ENCODE measurements around the gene CSN3.
"Not testable (repeated sequence)": the region's sequence is repeated elsewhere in the genome, so short reads cannot be mapped to it uniquely, and the experiment has no call there.

Gene CSN3

DNA sequence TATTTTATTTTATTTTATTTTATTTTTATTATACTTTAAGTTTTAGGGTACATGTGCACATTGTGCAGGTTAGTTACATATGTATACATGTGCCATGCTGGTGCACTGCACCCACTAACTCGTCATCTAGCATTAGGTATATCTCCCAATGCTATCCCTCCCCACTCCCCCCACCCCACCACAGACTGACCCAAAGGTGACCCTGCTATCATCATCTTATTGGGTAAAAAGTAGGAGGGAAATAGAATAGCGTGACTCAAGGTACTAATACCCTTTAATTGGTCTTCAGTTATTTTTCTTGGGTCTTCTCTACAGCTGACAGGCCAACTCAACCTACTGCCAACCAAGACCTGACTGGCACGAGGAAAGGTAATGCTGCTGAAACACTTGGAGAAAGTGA is at the start of gene CSN3:
Gene CSN3 (plus strand): TSS at position 301 of the 400 bp plus-strand sequence. CDS start 2,223 bp downstream, outside the sequence.
- not testable (repeated sequence) for DNase-seq (ENCODE audit: low spot score)

DNA sequence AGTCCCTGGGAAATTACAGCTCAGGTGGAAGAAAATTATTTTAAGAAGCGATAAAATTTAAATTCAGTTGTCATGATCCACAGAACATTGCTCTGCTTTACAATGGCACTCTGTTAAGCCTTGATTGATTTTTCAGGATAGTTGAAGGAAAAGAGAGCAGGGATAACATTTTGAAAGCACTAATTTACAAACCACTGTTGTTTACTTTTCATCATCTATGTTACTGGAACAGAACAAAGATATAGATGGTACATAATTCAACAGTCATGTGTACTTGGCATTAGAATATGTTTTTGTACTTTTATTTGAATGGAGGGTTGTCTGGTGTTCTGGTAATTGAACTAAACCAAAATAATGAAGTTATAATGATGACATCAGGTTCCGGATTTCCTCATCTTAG is 49.5 kb upstream of the CSN3 start:
- no peak for DNase-seq (ENCODE audit: low spot score)

- DNase-seq (ENCODE audit: low spot score), result no peak
Measured at GRCh38 chr4:70195425-70195824, 47.0 kb upstream of the CSN3 start, which contains the start of gene ODAM. TSS of gene ODAM (plus strand) at chr4:70195725. CDS start at chr4:70196544, 819 bp downstream.

DNA sequence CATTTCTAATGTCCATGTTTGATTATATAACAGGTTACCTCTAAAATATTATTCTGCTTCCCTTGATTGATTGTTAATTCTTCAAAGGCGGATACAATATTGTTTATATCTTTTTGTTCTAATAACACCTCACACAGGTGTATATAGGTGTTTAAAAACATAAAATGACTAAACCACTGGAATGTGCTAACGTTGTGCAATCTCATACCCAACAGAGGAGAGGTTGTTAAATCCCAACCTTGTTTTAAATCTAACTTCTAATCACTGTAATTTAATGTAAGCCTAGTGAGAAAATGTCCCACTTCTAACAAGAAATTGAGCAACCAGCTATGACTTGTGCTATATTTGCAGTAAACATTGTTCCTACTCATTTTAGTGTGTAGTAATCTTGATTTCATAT is 45.5 kb upstream of the CSN3 start:
- DNase-seq (ENCODE audit: low spot score), result no peak

- no peak for DNase-seq (ENCODE audit: low spot score)
Measured at GRCh38 chr4:70197842-70198241, 44.6 kb upstream of the CSN3 start.

DNA sequence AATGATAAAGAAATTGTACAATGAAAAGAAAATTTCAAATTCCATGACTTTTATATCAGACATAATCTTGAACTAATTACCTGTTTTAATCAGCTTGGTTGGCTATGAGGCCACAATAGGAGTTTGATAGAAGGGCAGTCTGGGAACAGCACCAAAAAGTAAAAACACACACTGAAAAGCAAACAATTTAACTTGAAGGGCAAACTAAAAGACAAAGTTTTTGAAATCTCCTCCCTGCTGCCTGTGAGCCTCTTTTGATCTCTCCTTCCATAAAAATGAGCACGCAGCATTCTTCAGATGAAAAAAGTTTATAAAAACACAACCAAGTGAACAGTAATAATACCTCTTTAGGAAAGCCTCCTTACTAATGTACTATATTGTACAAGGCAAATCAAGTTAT is 38.8 kb upstream of the CSN3 start:
- no peak for DNase-seq (ENCODE audit: low spot score)

- not testable (repeated sequence) for DNase-seq (ENCODE audit: low spot score)
Measured at GRCh38 chr4:70212752-70213151, 29.6 kb upstream of the CSN3 start.

DNA sequence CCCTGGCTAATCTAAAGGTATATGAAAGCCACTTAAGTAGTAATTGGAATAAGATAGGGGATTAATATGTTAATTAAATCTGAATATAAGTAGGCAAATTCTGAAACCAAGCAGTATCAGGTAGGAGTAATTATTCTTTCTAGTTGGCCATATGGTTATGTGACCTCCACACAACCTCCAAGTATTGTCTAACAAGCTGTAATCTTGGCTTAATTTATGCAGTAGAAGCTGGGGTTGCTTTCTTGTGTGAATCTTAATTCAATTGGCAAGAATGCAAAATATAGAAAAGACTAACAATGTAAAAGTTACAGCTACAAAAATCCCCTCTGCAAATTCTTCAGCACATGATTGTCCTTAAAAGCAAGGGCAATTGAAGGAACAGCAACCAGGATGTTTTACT is 26.3 kb upstream of the CSN3 start:
- not testable (repeated sequence) for DNase-seq (ENCODE audit: low spot score)

DNA sequence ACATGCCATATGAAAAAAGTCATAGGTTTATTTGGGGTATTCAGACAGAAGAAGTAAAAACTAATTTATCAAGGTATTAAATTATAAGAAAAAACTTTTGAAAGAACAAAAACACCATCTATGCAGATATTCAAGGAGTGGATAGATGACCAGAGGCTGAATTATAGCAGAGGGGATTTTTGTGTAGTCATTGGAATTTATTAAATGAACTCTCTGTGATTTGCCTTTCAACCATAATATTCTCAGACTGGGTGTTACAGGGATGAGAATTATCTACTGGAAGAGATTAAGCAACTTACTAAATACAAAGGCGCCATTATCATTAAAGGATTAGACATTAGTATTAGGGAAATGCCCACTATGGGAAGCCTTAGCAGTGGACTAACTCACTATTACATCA is 25.8 kb upstream of the CSN3 start:
- not testable (repeated sequence) for DNase-seq (ENCODE audit: low spot score)

- DNase-seq (ENCODE audit: low spot score), result not testable (repeated sequence)
Measured at GRCh38 chr4:70221389-70221788, 21.0 kb upstream of the CSN3 start.

DNA sequence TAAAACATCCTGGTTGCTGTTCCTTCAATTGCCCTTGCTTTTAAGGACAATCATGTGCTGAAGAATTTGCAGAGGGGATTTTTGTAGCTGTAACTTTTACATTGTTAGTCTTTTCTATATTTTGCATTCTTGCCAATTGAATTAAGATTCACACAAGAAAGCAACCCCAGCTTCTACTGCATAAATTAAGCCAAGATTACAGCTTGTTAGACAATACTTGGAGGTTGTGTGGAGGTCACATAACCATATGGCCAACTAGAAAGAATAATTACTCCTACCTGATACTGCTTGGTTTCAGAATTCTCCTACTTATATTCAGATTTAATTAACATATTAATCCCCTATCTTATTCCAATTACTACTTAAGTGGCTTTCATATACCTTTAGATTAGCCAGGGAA is 20.6 kb upstream of the CSN3 start:
- DNase-seq (ENCODE audit: low spot score), result not testable (repeated sequence)

DNA sequence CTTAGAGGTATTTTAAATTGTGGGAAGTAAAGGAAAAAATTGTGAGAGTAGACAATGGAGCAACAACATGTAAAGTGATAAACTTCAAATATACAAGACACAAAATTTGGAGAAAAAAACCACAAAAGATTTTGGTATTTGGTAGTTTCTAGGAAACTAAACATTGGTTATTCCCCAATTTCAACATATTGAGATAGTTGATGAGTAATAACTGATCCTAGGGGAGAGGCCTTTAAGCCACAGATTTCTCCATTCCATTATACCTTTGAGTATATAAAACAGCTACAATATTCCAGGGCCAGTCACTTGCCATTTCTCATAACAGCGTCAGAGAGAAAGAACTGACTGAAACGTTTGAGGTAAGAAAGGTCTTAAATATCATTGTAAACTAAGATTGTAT is 16.6 kb upstream of the CSN3 start, which contains the start of gene FDCSP:
Gene FDCSP (plus strand): TSS at position 301 of the 400 bp plus-strand sequence. CDS start 5,071 bp downstream, outside the sequence.
- DNase-seq (ENCODE audit: low spot score), result no peak

DNA sequence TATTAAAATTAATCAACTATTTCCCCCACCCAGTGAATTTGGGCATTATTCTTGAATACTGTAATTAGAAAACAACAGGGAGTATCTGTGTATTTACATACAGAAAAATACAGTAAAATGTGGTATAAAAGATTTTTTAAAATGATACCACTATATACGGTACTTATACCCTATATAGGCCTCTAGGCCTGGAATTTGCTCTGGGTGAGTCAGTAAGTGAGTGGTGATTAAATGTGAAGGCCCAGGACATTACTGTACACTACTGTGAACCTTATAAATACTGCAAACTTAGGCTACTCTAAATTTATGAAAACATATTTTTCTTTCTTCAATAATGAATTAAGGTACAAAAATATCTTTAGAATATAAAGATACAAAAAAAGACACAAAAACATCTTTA is 6.3 kb upstream of the CSN3 start:
- no peak for DNase-seq (ENCODE audit: low spot score)

DNA sequence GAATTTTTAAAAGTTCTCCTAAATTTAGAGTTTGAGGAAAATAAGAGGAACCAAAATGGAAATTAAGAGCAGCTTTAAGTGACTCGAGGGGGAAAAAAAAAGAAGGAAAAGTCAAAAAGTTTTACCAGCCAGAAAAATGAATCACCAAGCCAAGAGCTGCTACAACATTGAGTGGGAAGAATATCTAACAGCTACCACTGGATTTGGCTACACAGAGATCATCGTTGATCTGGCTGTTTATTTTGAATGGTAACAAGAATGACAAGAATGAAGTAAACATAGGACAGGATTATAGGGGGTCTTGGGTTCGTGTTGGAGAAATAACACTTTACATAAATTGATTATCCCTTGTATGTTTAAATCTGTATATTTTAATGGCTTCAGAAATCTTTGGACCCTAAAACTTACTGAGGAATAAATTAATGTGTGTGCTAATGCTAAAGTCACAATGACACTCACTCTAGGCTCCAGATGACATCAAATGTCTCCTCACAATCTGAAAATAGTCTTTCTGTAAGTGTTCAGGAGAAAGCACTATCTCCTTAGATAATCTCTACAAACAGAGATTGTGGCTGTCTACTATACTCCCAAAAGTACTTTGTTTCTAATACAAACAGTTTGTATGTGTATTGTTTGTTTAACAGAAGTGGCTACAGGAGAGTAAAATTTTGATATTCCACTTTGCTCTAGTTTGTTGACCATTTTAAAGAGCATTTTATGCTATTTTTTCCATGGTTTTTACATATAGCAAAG is 3.1 kb upstream of the CSN3 start:
- no peak for DNase-seq (ENCODE audit: low spot score)

DNA sequence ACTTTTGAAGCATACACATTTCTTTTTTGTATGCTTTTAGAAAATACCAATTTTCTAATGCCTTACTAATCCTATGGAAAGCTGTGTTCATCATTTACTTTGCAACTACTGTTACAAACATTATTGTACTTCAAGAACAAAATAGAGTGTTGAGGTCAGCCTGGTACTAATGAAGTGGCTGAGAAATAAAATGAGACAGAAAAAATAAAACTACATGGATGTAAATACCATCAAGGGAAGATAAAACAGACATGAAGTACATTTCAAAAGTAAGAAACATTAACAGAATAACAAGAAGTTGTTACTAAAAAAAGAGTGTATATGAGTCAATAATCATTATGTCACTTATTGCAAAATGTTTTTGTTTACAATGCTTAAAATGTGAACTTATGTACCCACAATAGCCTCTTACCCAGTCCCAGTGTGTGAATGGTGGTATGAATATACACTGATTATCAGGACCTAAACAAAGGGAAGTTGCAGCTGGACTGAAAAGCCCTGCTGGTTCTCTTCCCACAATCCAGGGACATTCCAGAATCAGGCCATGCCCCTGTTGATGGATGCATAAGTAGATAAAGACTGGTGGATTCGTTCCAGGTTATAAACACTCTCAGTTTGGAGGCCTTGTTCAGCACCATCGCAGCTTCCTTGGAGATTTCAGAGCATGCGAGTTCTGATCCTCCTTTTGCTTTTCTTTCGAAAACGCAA is 2.4 kb upstream of the CSN3 start:
- no peak for DNase-seq (ENCODE audit: low spot score)

- DNase-seq (ENCODE audit: low spot score), result no peak
Measured at GRCh38 chr4:70243091-70243490, 694 bp downstream of the CSN3 start.

DNA sequence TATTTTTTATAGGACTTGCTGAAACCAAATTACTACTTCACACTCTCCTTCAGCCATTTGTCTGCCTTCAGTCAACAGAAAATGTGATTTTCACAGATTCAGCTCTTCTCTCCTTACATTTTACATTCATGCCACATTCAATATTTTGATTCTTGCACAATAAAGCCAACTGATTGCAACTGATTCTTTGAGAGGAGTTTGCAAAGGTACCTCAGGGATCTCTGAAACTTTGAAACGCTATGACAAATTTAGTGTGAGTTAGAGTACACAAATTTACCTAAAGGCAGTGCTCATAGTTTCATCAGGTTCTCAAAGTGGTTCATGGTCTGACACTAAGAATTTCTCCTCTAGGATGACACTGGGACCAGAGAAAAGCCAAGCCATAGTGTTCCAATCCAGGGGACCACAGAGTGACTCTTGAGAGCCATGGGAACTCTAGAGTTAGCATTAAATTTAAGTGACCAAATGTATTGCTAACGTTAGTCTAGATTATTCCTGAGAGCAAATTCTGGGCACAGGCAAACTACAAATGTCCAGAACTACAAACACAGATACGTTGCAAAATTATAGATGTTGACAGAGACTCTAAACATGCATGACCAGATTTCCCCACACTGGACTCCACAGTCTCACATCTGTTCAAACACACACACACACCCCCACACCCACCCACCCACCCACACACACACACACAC is 9.0 kb downstream of the CSN3 start:
- DNase-seq (ENCODE audit: low spot score), result no peak

- DNase-seq (ENCODE audit: low spot score), result no peak
Measured at GRCh38 chr4:70251945-70252277, 9.5 kb downstream of the CSN3 start.

DNA sequence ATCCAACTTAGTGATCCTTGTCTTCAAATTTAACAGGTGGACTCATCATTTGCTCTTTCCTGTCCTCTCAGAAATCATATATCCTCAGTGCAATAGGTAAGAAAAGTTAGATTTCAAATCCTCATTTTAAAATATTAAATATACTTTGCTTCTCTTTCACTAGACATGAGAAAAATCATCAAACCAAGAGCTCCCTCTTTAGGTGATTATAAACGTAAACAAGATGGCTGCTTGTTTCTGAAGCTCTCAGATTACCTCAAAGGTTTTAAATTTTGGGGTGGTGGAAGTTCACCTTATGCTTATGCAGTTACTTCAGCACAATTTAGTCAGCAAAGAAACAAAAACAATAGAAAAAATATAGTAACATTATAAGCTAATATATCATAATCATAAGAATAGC is 27.3 kb downstream of the CSN3 start:
- no peak for DNase-seq (ENCODE audit: low spot score)

DNA sequence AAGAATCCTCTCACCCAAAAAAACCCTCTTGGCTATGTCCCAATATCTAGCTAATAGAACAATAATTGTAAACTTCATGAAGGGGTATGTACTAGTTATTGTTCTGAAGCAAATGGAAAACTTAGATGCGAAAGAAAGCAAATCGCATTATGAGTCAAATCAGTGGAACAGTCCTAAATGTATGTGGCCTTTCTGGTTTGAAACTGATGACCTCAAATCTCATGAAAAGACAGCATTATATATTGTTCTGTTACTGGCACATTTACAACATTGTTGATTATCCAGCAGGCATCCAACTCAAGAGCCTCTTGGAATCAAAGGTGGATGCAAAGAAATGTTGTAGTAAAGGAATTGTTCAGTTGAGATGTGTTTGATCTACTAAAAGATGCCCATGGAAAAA is 34.7 kb downstream of the CSN3 start:
- no peak for DNase-seq (ENCODE audit: low spot score)

GRCh38 chr4:70280567-70280966 is 38.2 kb downstream of the CSN3 start:
- no peak for DNase-seq (ENCODE audit: low spot score)

DNA sequence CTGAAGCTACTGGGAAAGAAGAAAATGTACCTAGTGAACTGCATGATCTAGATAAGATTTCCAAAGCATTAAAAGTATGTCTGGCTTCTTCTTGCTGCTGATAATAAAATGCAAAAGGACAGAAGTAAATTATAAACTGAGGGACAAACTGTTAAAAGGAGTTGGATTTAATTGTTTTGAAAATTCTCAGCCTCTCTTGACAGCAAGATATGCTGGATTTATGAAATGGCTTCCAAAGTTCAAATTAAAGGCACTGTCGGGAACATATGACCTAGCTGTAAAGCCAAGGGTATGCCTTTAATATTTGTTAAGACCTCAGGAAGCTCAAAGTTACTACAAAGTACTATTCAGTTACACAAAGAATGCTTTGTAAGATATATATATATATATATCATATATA is 46.3 kb downstream of the CSN3 start:
- no peak for DNase-seq (ENCODE audit: low spot score)

DNA sequence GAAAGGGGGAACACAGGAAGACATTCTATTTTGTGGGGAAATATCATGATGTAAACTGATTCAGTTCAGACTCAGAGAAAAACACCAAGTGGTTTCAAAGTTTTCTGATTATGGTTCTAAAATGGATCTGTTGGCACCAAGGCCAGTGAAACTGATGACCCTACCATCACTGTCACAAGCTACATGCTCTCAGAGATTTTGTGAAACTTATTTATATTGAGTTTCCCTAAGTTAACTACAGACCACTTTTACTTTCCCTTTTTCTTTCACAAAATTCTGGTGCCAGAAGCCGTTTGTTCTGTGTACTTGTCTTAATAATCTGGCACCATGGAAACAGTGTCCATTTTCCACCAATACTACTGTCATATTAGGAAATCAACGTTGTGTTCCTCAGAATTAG is 48.9 kb downstream of the CSN3 start:
- no peak for DNase-seq (ENCODE audit: low spot score)

Data from AG08396 (cell line).